OCI-LY7 (cell line): Measurements from ENCODE around the gene RHOA. TPM values are rescaled to one million over a fixed set of nuclear protein-coding genes. Genes with fewer than 3 reads are reported as not detected.
"Not testable (repeated sequence)": the region's sequence is repeated elsewhere in the genome, so short reads cannot be mapped to it uniquely, and the experiment has no call there.

Source experiments
- BruUV-seq: library from RNA; stranded (reverse); fragments of 400-500 nt; replicated peaks from 2 replicates; lab custom pipeline; 2021; lab: Mats Ljungman, UMichigan
- CTCF ChIA-PET: fragments of 300-600 bp; sonication (Branson Sonifier 250); formaldehyde crosslinking; loops from one replicate; lab custom pipeline; 2022; ENCODE audit warnings: antibody characterized with exemption; ENCODE audit not compliant: unreplicated experiment; lab: Charles Lee
- POLR2A ChIA-PET: fragments of 300-600 bp; sonication (Branson Sonifier 250); formaldehyde crosslinking; loops from one replicate; lab custom pipeline; 2022; ENCODE audit warnings: antibody characterized with exemption; lab: Charles Lee
- DNase-seq: peaks from one replicate; pipeline ENCODE4 v3.0.0-alpha.2; 2015; ENCODE audit warnings: low spot score
- H2AFZ ChIP-seq: fragments of 200-600 bp; sonication (generic), shearing (Covaris generic); 2 replicates; pipeline ENCODE4 v1.6.1; 2014; ENCODE audit warnings: mild to moderate bottlenecking, antibody characterized with exemption, low read length, moderate library complexity
- H3K27ac ChIP-seq: fragments of 200-600 bp; sonication (generic); 2 replicates; pipeline ENCODE4 v1.5.1; 2014; ENCODE audit warnings: mixed run types, low read depth, mild to moderate bottlenecking, moderate library complexity, low read length, inconsistent platforms; ENCODE audit not compliant: poor library complexity, severe bottlenecking
- H3K36me3 ChIP-seq: fragments of 200-600 bp; sonication (generic); 2 replicates; pipeline ENCODE4 v1.6.1; 2014; ENCODE audit warnings: mild to moderate bottlenecking, antibody characterized with exemption, low read length, moderate library complexity, mixed read lengths; ENCODE audit not compliant: insufficient read depth
- H3K4me1 ChIP-seq: fragments of 200-600 bp; sonication (generic); 2 replicates; pipeline ENCODE4 v1.5.1; 2014; ENCODE audit warnings: mild to moderate bottlenecking, low read length; ENCODE audit not compliant: insufficient read depth, poor library complexity, severe bottlenecking
- H3K4me2 ChIP-seq: fragments of 200-600 bp; sonication (generic); 2 replicates; pipeline ENCODE4 v1.6.1; 2014; ENCODE audit warnings: mild to moderate bottlenecking, low read length
- H3K4me3 ChIP-seq: fragments of 200-600 bp; sonication (generic); 2 replicates; pipeline ENCODE4 v1.5.1; 2014; ENCODE audit warnings: mild to moderate bottlenecking, low read depth, low read length; ENCODE audit not compliant: poor library complexity, severe bottlenecking
- H3K79me2 ChIP-seq: fragments of 200-600 bp; sonication (generic); 2 replicates; pipeline ENCODE4 v1.6.1; 2016; ENCODE audit warnings: low read depth, mild to moderate bottlenecking, low read length, moderate library complexity, mixed read lengths; ENCODE audit not compliant: insufficient read depth
- H3K9me2 ChIP-seq: fragments of 200-600 bp; sonication (generic); 2 replicates; pipeline ENCODE4 v1.6.1; 2016; ENCODE audit warnings: mild to moderate bottlenecking, low read length, mixed read lengths; ENCODE audit not compliant: insufficient read depth
- H3K9me3 ChIP-seq: fragments of 200-600 bp; sonication (generic); 2 replicates; pipeline ENCODE4 v1.6.1; 2014; ENCODE audit warnings: mild to moderate bottlenecking, mixed run types, low read length, mixed read lengths
- H4K20me1 ChIP-seq: fragments of 200-600 bp; sonication (generic); 2 replicates; pipeline ENCODE4 v1.6.1; 2014; ENCODE audit warnings: mild to moderate bottlenecking, antibody characterized with exemption, low read length, moderate library complexity, mixed read lengths; ENCODE audit not compliant: insufficient read depth
- CTCF ChIP-seq: fragments of 200-600 bp; sonication (generic); conservative IDR thresholded peaks from 2 replicates; pipeline ENCODE4 v1.5.1; 2014; ENCODE audit warnings: mild to moderate bottlenecking, antibody characterized with exemption, low read length, moderate library complexity, mixed read lengths
- EZH2phosphoT487 ChIP-seq: fragments of 200-600 bp; sonication (generic); IDR thresholded peaks from 2 replicates; pipeline ENCODE4 v1.6.1; 2018; ENCODE audit warnings: low read depth, borderline replicate concordance, mild to moderate bottlenecking, mixed run types, antibody characterized with exemption, low read length, moderate library complexity, mixed read lengths
- intact Hi-C: fragments of 100-400 bp; cut with micrococcal nuclease; formaldehyde crosslinking; loops from one replicate; pipeline ENCODE4 v1.10.0; 2022; ENCODE audit not compliant: unreplicated experiment
- total RNA-seq, 2 experiments: library from RNA; depleted of rRNA in 1 of 2; stranded (reverse); fragments of >200 nt in 1 of 2; shearing (Covaris generic) in 1 of 2; gene quantifications; 2 replicates each; pipeline ENCODE4 v1.2.3, GENCODE V29; 2014 to 2022

Gene RHOA
- total RNA-seq, 2 experiments from 2014 or later, result 218 to 373 TPM

GRCh38 chr3:49328350-49328749, 83.4 kb downstream of the RHOA start:
- H3K4me3 ChIP-seq, H3K4me2 ChIP-seq, intact Hi-C loops, DNase-seq, H3K79me2 ChIP-seq, H3K27ac ChIP-seq, H3K9me2 ChIP-seq, H4K20me1 ChIP-seq, H2AFZ ChIP-seq, H3K4me1 ChIP-seq, H3K9me3 ChIP-seq, BruUV-seq, CTCF ChIA-PET: not testable (repeated sequence)
- H3K36me3 ChIP-seq, result peaks cover 91% of the 10 kb centered on the region
- POLR2A ChIA-PET, result interaction anchor here (0.7 kb wide), 1 partner anchor 443 kb away, joined by 5 read pairs; no protein-coding TSS in a partner anchor

- intact Hi-C loops, result no loop called here
- no peaks in the 10 kb centered on the region for H3K9me3 ChIP-seq
- peak; percentile 40 for TF ChIP-seq CTCF
- no peak for TF ChIP-seq EZH2phosphoT487
- peaks cover 89% of the 10 kb centered on the region for H3K36me3 ChIP-seq
- H2AFZ ChIP-seq, result no peak overlapping the region
- ChIA-PET POLR2A (no interaction called here), CTCF (no interaction called here)
- no peak overlapping the region for H3K4me2 ChIP-seq
- H3K4me1 ChIP-seq, result no peaks in the 10 kb centered on the region
- no peaks in the 10 kb centered on the region for H3K79me2 ChIP-seq
- H4K20me1 ChIP-seq, result no peaks in the 10 kb centered on the region
- H3K27ac ChIP-seq, result no peak overlapping the region
- no TSS peak for BruUV-seq
- no peak overlapping the region for H3K4me3 ChIP-seq
- H3K9me2 ChIP-seq, result no peaks in the 10 kb centered on the region
- DNase-seq, result no peak
Observed at GRCh38 chr3:49327485-49327884, 84.3 kb downstream of the RHOA start.

- intact Hi-C loops, result no loop called here
- POLR2A ChIA-PET, result interaction anchor here (0.6 to 0.9 kb wide), 3 partner anchors 8 to 14 kb away, joined by 3 to 4 read pairs (median 3); no protein-coding TSS in a partner anchor
Observed at GRCh38 chr3:49324768-49325167, 87.0 kb downstream of the RHOA start.

More at GRCh38 chr3:49324768-49325167, 87.0 kb downstream of the RHOA start:
- H3K4me3 ChIP-seq, result no peak overlapping the region
- H2AFZ ChIP-seq, result no peak overlapping the region
- H3K4me1 ChIP-seq, result no peaks in the 10 kb centered on the region
- H3K36me3 ChIP-seq, result peaks cover 90% of the 10 kb centered on the region
- H3K4me2 ChIP-seq, result no peak overlapping the region
- H4K20me1 ChIP-seq, result no peaks in the 10 kb centered on the region
- CTCF ChIA-PET, result no interaction called here
- no peak overlapping the region for H3K27ac ChIP-seq
- no peaks in the 10 kb centered on the region for H3K9me2 ChIP-seq
- TF ChIP-seq EZH2phosphoT487 (no peak), CTCF (no peak)
- BruUV-seq, result no TSS peak
- DNase-seq, result no peak
- no peaks in the 10 kb centered on the region for H3K9me3 ChIP-seq
- no peaks in the 10 kb centered on the region for H3K79me2 ChIP-seq
